ENCODE measurements around the gene SNAPIN.

The SNAPIN gene, protein sequence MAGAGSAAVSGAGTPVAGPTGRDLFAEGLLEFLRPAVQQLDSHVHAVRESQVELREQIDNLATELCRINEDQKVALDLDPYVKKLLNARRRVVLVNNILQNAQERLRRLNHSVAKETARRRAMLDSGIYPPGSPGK

DNA sequence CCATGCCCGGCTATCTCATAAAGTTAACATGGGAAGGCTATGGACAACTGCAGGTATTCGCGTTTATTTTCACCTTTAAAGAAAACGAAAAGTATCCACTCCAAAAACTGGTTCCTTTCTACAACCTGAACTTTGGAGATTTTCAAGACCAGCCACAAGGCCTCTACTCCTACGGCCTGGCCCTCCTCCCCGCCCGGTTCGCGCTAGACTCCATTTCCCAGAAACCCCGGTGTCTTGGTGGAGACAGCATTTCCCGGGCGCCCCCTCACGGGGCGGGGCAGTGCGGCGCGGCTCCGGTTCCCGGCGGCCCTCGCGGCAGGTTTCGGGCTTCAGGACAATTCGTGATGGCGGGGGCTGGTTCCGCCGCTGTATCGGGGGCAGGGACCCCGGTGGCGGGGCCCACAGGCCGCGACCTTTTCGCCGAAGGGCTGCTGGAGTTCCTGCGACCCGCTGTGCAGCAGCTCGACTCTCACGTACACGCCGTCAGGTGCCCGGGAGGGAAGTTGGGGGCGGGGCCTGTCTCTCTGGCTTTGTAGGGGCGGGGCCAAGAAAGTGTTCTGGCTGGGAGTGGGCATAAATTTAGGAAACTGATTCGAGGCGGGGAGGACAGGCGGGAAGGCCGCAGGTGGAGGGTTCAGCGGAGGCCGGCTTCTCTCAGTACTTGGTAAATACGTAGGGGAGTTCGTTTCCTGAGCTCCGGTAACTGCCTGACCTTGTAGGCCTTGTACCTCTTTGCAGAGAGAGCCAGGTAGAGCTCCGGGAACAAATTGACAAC is at the start of gene SNAPIN:
Gene SNAPIN, plus strand, starts transcription at position 304 of the 775 bp plus-strand sequence. Its CDS starts 41 bp downstream, at position 345.
- no peaks in the 10 kb centered on the region for H3K9me3 ChIP-seq (ENCODE audit: severe bottlenecking)
- DNase-seq (ENCODE audit: low spot score) (peak; percentile 88), ATAC-seq (ENCODE audit: low read depth) (peak; percentile 97)
- H3K36me3 ChIP-seq (ENCODE audit: low read depth), result peaks cover 41% of the 10 kb centered on the region
- H3K27me3 ChIP-seq (ENCODE audit: insufficient read depth, poor library complexity, severe bottlenecking), result no peaks in the 10 kb centered on the region
- TF ChIP-seq, protein P1, sequence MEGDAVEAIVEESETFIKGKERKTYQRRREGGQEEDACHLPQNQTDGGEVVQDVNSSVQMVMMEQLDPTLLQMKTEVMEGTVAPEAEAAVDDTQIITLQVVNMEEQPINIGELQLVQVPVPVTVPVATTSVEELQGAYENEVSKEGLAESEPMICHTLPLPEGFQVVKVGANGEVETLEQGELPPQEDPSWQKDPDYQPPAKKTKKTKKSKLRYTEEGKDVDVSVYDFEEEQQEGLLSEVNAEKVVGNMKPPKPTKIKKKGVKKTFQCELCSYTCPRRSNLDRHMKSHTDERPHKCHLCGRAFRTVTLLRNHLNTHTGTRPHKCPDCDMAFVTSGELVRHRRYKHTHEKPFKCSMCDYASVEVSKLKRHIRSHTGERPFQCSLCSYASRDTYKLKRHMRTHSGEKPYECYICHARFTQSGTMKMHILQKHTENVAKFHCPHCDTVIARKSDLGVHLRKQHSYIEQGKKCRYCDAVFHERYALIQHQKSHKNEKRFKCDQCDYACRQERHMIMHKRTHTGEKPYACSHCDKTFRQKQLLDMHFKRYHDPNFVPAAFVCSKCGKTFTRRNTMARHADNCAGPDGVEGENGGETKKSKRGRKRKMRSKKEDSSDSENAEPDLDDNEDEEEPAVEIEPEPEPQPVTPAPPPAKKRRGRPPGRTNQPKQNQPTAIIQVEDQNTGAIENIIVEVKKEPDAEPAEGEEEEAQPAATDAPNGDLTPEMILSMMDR (IDR thresholded peaks at IDR 0.05; ENCODE audit: poor library complexity, severe bottlenecking), result no peak
- H3K4me1 ChIP-seq (ENCODE audit: insufficient read depth, poor library complexity, severe bottlenecking), result no peaks in the 10 kb centered on the region
- H3K27ac ChIP-seq (ENCODE audit: poor library complexity, severe bottlenecking), result peak within 1 kb of the TSS; percentile 55
- H3K4me3 ChIP-seq (ENCODE audit: severe bottlenecking), result peak within 1 kb of the TSS; percentile 83

DNA sequence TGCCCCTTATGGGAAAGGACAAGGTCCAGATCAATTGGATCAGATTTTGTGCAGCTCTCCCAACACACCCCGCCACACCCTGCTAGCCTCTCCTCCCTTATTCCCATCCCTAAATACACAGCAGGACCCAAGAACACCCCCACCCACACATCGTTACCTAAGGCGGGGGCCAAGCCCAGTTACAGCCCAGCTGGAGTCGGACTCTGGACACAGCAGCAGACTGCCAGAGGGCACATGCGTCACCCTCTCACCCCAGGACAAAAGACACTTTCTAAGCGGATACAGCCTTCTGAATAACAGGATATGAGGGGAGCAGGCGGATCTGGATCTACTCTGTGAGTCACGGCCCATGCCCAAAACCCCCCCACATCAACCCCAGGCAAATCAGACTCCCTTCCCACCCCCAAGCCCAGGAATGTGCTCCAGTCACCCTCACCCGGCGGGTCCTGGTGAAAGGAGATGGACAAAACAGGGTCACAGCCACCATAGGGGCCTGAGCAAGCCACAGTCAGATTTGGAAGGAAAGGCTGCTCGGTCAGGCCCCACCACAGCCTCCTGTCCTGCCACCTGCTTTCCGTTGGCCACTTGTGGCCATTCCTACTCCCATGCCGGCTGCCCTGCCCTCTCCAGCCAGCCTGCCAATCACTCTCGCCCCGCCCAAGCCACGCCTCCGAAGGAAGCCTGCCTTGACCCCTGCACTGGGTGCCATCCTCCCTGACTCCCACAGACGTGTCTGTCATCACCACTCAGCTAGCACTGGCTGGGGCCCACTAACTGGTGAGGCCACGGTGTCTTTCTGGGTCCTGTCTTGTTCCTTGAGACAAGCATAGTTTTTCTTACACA is 49.5 kb upstream of the SNAPIN start:
- Histone ChIP-seq H3K27ac (ENCODE audit: poor library complexity, severe bottlenecking) (peak overlapping the region; percentile 98), H3K4me1 (ENCODE audit: insufficient read depth, poor library complexity, severe bottlenecking) (peaks cover 25% of the 10 kb centered on the region), H3K27me3 (ENCODE audit: insufficient read depth, poor library complexity, severe bottlenecking) (no peaks in the 10 kb centered on the region), H3K36me3 (ENCODE audit: low read depth) (peaks cover 53% of the 10 kb centered on the region), H3K9me3 (ENCODE audit: severe bottlenecking) (no peaks in the 10 kb centered on the region), H3K4me3 (ENCODE audit: severe bottlenecking) (peak overlapping the region; percentile 30)
- peak; percentile 58 for ATAC-seq (ENCODE audit: low read depth)
- DNase-seq (ENCODE audit: low spot score), result peak; percentile 96
- TF ChIP-seq, protein P1 (IDR thresholded peaks at IDR 0.05; ENCODE audit: poor library complexity, severe bottlenecking), result no peak

DNA sequence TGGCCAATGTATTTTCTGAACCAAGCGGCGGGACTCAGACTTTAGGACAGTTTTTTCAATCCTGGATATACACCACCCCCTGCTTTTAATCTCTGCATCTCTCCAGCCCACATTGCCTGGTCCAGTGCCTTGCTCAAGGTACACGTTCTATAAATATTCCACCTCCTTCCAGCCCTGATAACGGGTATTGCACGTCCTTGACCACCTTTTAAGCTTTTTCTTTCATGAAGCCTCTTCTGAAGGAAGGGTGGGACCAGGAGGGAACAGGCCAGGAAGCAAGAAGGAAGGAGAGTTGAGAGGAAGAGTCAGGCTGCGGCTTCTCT is 49.0 kb upstream of the SNAPIN start:
- Histone ChIP-seq H3K36me3 (ENCODE audit: low read depth) (peaks cover 52% of the 10 kb centered on the region), H3K4me1 (ENCODE audit: insufficient read depth, poor library complexity, severe bottlenecking) (peaks cover 30% of the 10 kb centered on the region), H3K27me3 (ENCODE audit: insufficient read depth, poor library complexity, severe bottlenecking) (no peaks in the 10 kb centered on the region), H3K9me3 (ENCODE audit: severe bottlenecking) (no peaks in the 10 kb centered on the region), H3K4me3 (ENCODE audit: severe bottlenecking) (peak overlapping the region; percentile 30), H3K27ac (ENCODE audit: poor library complexity, severe bottlenecking) (peak overlapping the region; percentile 98)
- ATAC-seq (ENCODE audit: low read depth), result no peak
- TF ChIP-seq, protein P1 (IDR thresholded peaks at IDR 0.05; ENCODE audit: poor library complexity, severe bottlenecking), result no peak
- no peak for DNase-seq (ENCODE audit: low spot score)

- peaks cover 30% of the 10 kb centered on the region for H3K4me1 ChIP-seq (ENCODE audit: insufficient read depth, poor library complexity, severe bottlenecking)
- no peaks in the 10 kb centered on the region for H3K27me3 ChIP-seq (ENCODE audit: insufficient read depth, poor library complexity, severe bottlenecking)
- DNase-seq (ENCODE audit: low spot score) (peak; percentile 80), ATAC-seq (ENCODE audit: low read depth) (peak; percentile 4)
- peaks cover 52% of the 10 kb centered on the region for H3K36me3 ChIP-seq (ENCODE audit: low read depth)
- TF ChIP-seq, protein P1 (IDR thresholded peaks at IDR 0.05; ENCODE audit: poor library complexity, severe bottlenecking), result no peak
- H3K4me3 ChIP-seq (ENCODE audit: severe bottlenecking), result peak overlapping the region; percentile 30
- H3K27ac ChIP-seq (ENCODE audit: poor library complexity, severe bottlenecking), result peak overlapping the region; percentile 98
- no peaks in the 10 kb centered on the region for H3K9me3 ChIP-seq (ENCODE audit: severe bottlenecking)
Measured at GRCh38 chr1:153610334-153610733, 48.2 kb upstream of the SNAPIN start.

Data from RWPE2 (cell line).